ENCODE measurements around the gene PPFIBP1. TPM values are rescaled to one million over a fixed set of nuclear protein-coding genes. Genes with fewer than 3 reads are reported as not detected.

PPFIBP1 gene
- 164 TPM for total RNA-seq

GRCh38 chr12:27523642-27524493 is at the start of gene PPFIBP1:
Gene PPFIBP1 (plus strand): TSS chr12:27524206. CDS start chr12:27633397, 109,191 bp downstream.

DNA sequence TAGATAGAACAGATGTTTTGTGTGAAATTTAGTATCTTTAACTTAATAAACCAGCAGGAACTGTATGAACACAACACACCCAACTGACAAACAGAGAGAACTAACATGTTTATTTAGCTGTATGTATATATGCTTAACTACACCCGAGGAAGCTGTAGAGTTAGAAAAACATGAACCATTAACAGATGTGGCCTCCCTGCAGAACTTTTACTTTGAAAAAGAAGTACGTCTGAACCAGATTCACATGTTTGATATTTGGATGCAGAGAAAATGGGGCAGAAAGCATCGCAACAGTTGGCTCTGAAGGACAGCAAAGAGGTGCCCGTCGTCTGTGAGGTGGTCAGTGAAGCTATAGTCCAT is 172.3 kb downstream of the PPFIBP1 start, which contains the start of gene REP15:
TSS of gene REP15 (plus strand) at position 155 of the 360 bp plus-strand sequence. CDS start at position 271, 116 bp downstream.

GRCh38 chr12:27710592-27711316 is 186.7 kb downstream of the PPFIBP1 start, which contains the start of gene MRPS35:
Gene MRPS35 (plus strand): TSS chr12:27710832. CDS start chr12:27710844, 12 bp downstream.

Other genes starting within 250 kb of the PPFIBP1 start
- 29.1 TPM for gene BMAL2, start 191.4 kb upstream of the PPFIBP1 start, total RNA-seq
- 2.2 TPM for gene SMCO2, start 77.5 kb upstream of the PPFIBP1 start, total RNA-seq
- 4.7 TPM for gene REP15, start 172.2 kb downstream of the PPFIBP1 start, total RNA-seq
- 46.0 TPM for gene MRPS35, start 186.6 kb downstream of the PPFIBP1 start, total RNA-seq

All from parietal lobe (tissue), 1 donor.